Tibial nerve (tissue), 4 donors: ENCODE data around the gene WTAP.

Experiments used
- EP300 ChIP-seq, 2 donors: sonication (generic); formaldehyde crosslinking; IDR thresholded peaks; one replicate each; pipeline ENCODE4 v1.6.1; 2017; ENCODE audit warnings: antibody characterized with exemption in 2 of 2, mild to moderate bottlenecking in 1 of 2
- POLR2A ChIP-seq, 2 donors: fragments of 450-650 bp; IDR thresholded peaks; one replicate each; pipeline ENCODE4 v1.6.1; 2017; ENCODE audit warnings: antibody characterized with exemption in 2 of 2, mild to moderate bottlenecking in 2 of 2, moderate library complexity in 2 of 2
- TF ChIP-seq, protein P1 (sequence below), 5 experiments: fragments of 200-600 bp in 3 of 5; fragments of 450-650 bp in 2 of 5; sonication (generic) in 3 of 5; IDR thresholded peaks; one replicate each; pipeline ENCODE4 v1.5.1; 2016 to 2019; ENCODE audit warnings: antibody characterized with exemption in 5 of 5, mild to moderate bottlenecking in 3 of 5, moderate library complexity in 2 of 5

DNA sequence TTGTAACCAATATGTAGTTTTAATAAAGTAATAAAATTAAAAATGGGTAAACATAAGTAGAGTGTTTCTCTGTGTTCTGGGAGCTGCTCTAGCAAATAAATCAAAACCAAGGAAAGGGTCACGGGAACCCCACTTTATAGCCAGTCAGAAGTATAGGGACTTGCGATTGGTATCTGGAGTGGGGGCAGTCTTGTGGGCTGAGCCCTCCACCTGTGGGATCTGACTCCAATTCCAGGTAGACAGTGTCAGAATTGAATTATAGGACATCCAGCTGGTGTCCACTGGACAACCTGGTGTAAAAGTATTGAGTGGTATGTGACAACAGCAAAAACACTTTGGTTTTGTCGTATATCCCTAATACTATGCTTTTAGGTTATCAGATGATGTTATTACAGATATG, 48.7 kb upstream of the WTAP start:
- TF ChIP-seq, protein P1, sequence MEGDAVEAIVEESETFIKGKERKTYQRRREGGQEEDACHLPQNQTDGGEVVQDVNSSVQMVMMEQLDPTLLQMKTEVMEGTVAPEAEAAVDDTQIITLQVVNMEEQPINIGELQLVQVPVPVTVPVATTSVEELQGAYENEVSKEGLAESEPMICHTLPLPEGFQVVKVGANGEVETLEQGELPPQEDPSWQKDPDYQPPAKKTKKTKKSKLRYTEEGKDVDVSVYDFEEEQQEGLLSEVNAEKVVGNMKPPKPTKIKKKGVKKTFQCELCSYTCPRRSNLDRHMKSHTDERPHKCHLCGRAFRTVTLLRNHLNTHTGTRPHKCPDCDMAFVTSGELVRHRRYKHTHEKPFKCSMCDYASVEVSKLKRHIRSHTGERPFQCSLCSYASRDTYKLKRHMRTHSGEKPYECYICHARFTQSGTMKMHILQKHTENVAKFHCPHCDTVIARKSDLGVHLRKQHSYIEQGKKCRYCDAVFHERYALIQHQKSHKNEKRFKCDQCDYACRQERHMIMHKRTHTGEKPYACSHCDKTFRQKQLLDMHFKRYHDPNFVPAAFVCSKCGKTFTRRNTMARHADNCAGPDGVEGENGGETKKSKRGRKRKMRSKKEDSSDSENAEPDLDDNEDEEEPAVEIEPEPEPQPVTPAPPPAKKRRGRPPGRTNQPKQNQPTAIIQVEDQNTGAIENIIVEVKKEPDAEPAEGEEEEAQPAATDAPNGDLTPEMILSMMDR (IDR thresholded peaks at IDR 0.05): no peak
- no peak for TF ChIP-seq POLR2A (IDR thresholded peaks at IDR 0.05)
- no peak for TF ChIP-seq EP300 (IDR thresholded peaks at IDR 0.05)
